Keratinocyte (primary cell): Measurements from ENCODE around the gene SKP1.

Source experiments
- CTCF ChIP-seq, 3 experiments: IDR thresholded peaks in 1 of 3; conservative IDR thresholded peaks in 1 of 3; optimal IDR thresholded peaks in 1 of 3; 2 replicates in 2 of 3; 3 replicates in 1 of 3; pipeline versions ENCODE3 to v1.5.1; 2011; ENCODE audit warnings: low read length in 3 of 3, mild to moderate bottlenecking in 3 of 3, moderate library complexity in 2 of 3, control low read depth in 1 of 3, inconsistent platforms in 1 of 3; ENCODE audit not compliant: insufficient read depth in 2 of 3; ENCODE audit errors: extremely low read depth in 1 of 3
- EZH2 ChIP-seq: IDR thresholded peaks from one replicate; pipeline ENCODE4 v1.6.1; 2012; ENCODE audit warnings: inconsistent platforms, mild to moderate bottlenecking, low read length, moderate library complexity

GRCh38 chr5:134174841-134175839 is 1.6 kb downstream of the SKP1 start:
- TF ChIP-seq CTCF (optimal IDR thresholded peaks at IDR 0.05 in 1 of 3, IDR thresholded peaks at IDR 0.05 in 1 of 3, conservative IDR thresholded peaks at IDR 0.05 in 1 of 3; ENCODE audit: extremely low read depth in 1 of 3, insufficient read depth in 2 of 3, low read length in 3 of 3) (no peak), EZH2 (no peak)
